OCI-LY1 (cell line): ENCODE results near the gene GPN2.
A peak's percentile ranks its signal among the peaks of the same experiment; 100 is the strongest.

Experiments
- H2AFZ ChIP-seq: fragments of 200-600 bp; sonication (generic), shearing (Covaris generic); 2 replicates; pipeline ENCODE4 v1.6.0; 2014; ENCODE audit warnings: antibody characterized with exemption, mild to moderate bottlenecking, low read length
- H3F3A ChIP-seq: fragments of 200-600 bp; sonication (generic), shearing (Covaris generic); 2 replicates; pipeline ENCODE4 v1.6.0; 2014; ENCODE audit warnings: mild to moderate bottlenecking, antibody characterized with exemption, low read length, moderate library complexity; ENCODE audit not compliant: insufficient read depth
- H3K27ac ChIP-seq: fragments of 200-600 bp; sonication (generic); 2 replicates; pipeline ENCODE4 v1.5.1; 2014; ENCODE audit warnings: low read length, mixed run types, mild to moderate bottlenecking, low read depth; ENCODE audit not compliant: poor library complexity, severe bottlenecking
- H3K27me3 ChIP-seq: fragments of 200-600 bp; sonication (generic); 2 replicates; pipeline ENCODE4 v1.6.0; 2014; ENCODE audit warnings: antibody characterized with exemption, mild to moderate bottlenecking, low read length, moderate library complexity; ENCODE audit not compliant: insufficient read depth
- H3K36me3 ChIP-seq: fragments of 200-600 bp; sonication (generic); 2 replicates; pipeline ENCODE4 v1.6.1; 2014; ENCODE audit warnings: mild to moderate bottlenecking, antibody characterized with exemption, low read length, moderate library complexity, mixed read lengths; ENCODE audit not compliant: insufficient read depth
- H3K4me1 ChIP-seq: fragments of 200-600 bp; sonication (generic); 2 replicates; pipeline ENCODE4 v1.5.1; 2014; ENCODE audit warnings: mild to moderate bottlenecking, low read length, moderate library complexity; ENCODE audit not compliant: insufficient read depth, severe bottlenecking
- H3K4me2 ChIP-seq: fragments of 200-600 bp; sonication (generic), shearing (Covaris generic); 2 replicates; pipeline ENCODE4 v1.6.1; 2014; ENCODE audit warnings: low read length
- H3K4me3 ChIP-seq: fragments of 200-600 bp; sonication (generic); 2 replicates; pipeline ENCODE4 v1.5.1; 2014; ENCODE audit warnings: low read length, low read depth, mild to moderate bottlenecking, mixed read lengths; ENCODE audit not compliant: poor library complexity, severe bottlenecking
- H3K79me2 ChIP-seq: fragments of 200-600 bp; shearing (Covaris generic); 2 replicates; pipeline ENCODE4 v1.6.1; 2016; ENCODE audit warnings: mixed run types, low read length, mixed read lengths; ENCODE audit not compliant: insufficient read depth
- H3K9ac ChIP-seq: fragments of 200-600 bp; sonication (generic), shearing (Covaris generic); 2 replicates; pipeline ENCODE4 v1.6.1; 2014; ENCODE audit warnings: mild to moderate bottlenecking, low read length, mixed read lengths
- H3K9me2 ChIP-seq: fragments of 200-600 bp; sonication (generic), shearing (Covaris generic); 2 replicates; pipeline ENCODE4 v1.6.1; 2014; ENCODE audit warnings: low read depth, mild to moderate bottlenecking, low read length, mixed read lengths
- H3K9me3 ChIP-seq: fragments of 200-600 bp; shearing (Covaris generic); 2 replicates; pipeline ENCODE4 v1.6.1; 2014; ENCODE audit warnings: low read length, mixed read lengths
- H4K20me1 ChIP-seq: fragments of 200-600 bp; sonication (generic), shearing (Covaris generic); 2 replicates; pipeline ENCODE4 v1.6.0; 2016; ENCODE audit warnings: mild to moderate bottlenecking, low read length; ENCODE audit not compliant: insufficient read depth
- CTCF ChIP-seq: fragments of 200-600 bp; sonication (generic), shearing (Covaris generic); IDR thresholded peaks from 2 replicates; pipeline ENCODE4 v1.5.1; 2017; ENCODE audit warnings: mild to moderate bottlenecking, antibody characterized with exemption, low read length, moderate library complexity, mixed read lengths
- EZH2 ChIP-seq: fragments of 200-600 bp; sonication (generic), shearing (Covaris generic); IDR thresholded peaks from 2 replicates; pipeline ENCODE4 v1.8.0; 2017; ENCODE audit warnings: borderline replicate concordance, mixed run types, mild to moderate bottlenecking, antibody characterized with exemption, low read length, moderate library complexity, mixed read lengths

Gene GPN2

GRCh38 chr1:26844424-26845196 lies 45.5 kb downstream of the GPN2 start:
- peaks cover 11% of the 10 kb centered on the region; the same call in 1 of the 2 replicates for H3K36me3 ChIP-seq
- H3K9me3 ChIP-seq = no peaks in the 10 kb centered on the region
- H2AFZ ChIP-seq = no peak overlapping the region
- no peaks in the 10 kb centered on the region for H3F3A ChIP-seq
- no peaks in the 10 kb centered on the region for H3K9me2 ChIP-seq
- no peaks in the 10 kb centered on the region for H3K27me3 ChIP-seq
- H3K79me2 ChIP-seq = no peaks in the 10 kb centered on the region
- H3K9ac ChIP-seq = no peak overlapping the region
- H3K4me1 ChIP-seq = no peaks in the 10 kb centered on the region
- TF ChIP-seq CTCF (no peak), EZH2 (no peak)
- H3K4me2 ChIP-seq = no peak overlapping the region
- no peaks in the 10 kb centered on the region for H4K20me1 ChIP-seq
- no peak overlapping the region for H3K4me3 ChIP-seq
- no peak overlapping the region for H3K27ac ChIP-seq

GRCh38 chr1:26839779-26840178 lies 50.3 kb downstream of the GPN2 start:
- Histone ChIP-seq H3K79me2 (no peaks in the 10 kb centered on the region), H2AFZ (no peak overlapping the region), H3F3A (no peaks in the 10 kb centered on the region), H4K20me1 (no peaks in the 10 kb centered on the region), H3K4me3 (no peak overlapping the region), H3K27me3 (no peaks in the 10 kb centered on the region), H3K9me2 (no peaks in the 10 kb centered on the region), H3K9me3 (no peaks in the 10 kb centered on the region), H3K9ac (no peak overlapping the region), H3K27ac (peak overlapping the region; percentile 78), H3K36me3 (peaks cover 17% of the 10 kb centered on the region; the same call in 1 of the 2 replicates), H3K4me2 (no peak overlapping the region), H3K4me1 (peaks cover 12% of the 10 kb centered on the region)
- TF ChIP-seq EZH2 = no peak
- no peak for TF ChIP-seq CTCF

- Histone ChIP-seq H3K27me3 (no peaks in the 10 kb centered on the region), H3K9me2 (no peaks in the 10 kb centered on the region), H3K9ac (no peak overlapping the region), H3F3A (no peaks in the 10 kb centered on the region), H3K79me2 (no peaks in the 10 kb centered on the region), H3K4me2 (no peak overlapping the region), H4K20me1 (no peaks in the 10 kb centered on the region), H3K4me3 (no peak overlapping the region), H3K27ac (peak overlapping the region; percentile 78), H3K9me3 (no peaks in the 10 kb centered on the region), H3K36me3 (peaks cover 18% of the 10 kb centered on the region; the same call in 1 of the 2 replicates), H3K4me1 (peaks cover 12% of the 10 kb centered on the region), H2AFZ (no peak overlapping the region)
- TF ChIP-seq EZH2 = no peak
- no peak for TF ChIP-seq CTCF
These were observed 50.8 kb downstream of the GPN2 start for GRCh38 chr1:26839339-26839722.
